Measurements from ENCODE around the gene WDR86. TPM values are rescaled to one million over a fixed set of nuclear protein-coding genes. Genes with fewer than 3 reads are reported as not detected.

The WDR86 gene
- total RNA-seq, 2 donors from 2014 or later = 0.33 to 1.6 TPM

- Histone ChIP-seq H3K4me1 (peaks cover 0 to 15% of the 10 kb centered on the region in 2 donors), H3K27ac (no peak overlapping the region), H3K9me3 (no peaks in the 10 kb centered on the region), H3K36me3 (peaks cover 27% of the 10 kb centered on the region), H3K27me3 (peaks cover 2 to 15% of the 10 kb centered on the region in 2 donors), H3K4me3 (peak overlapping the region in 1 of 2 donors; percentile 44)
- DNase-seq (ENCODE audit: low spot score) = no peak
- no peak for TF ChIP-seq CTCF (IDR thresholded peaks at IDR 0.05)
These were observed 28.8 kb downstream of the WDR86 start for GRCh38 chr7:151381098-151381347.

- H3K9me3 ChIP-seq = no peaks in the 10 kb centered on the region
- no peak for DNase-seq (ENCODE audit: low spot score)
- peaks cover 2 to 15% of the 10 kb centered on the region in 2 donors for H3K27me3 ChIP-seq
- H3K36me3 ChIP-seq = peaks cover 31% of the 10 kb centered on the region
- peaks cover 0 to 15% of the 10 kb centered on the region in 2 donors for H3K4me1 ChIP-seq
- no peak overlapping the region for H3K27ac ChIP-seq
- no peak for TF ChIP-seq CTCF (IDR thresholded peaks at IDR 0.05)
- no peak overlapping the region for H3K4me3 ChIP-seq
These were observed 29.4 kb downstream of the WDR86 start for GRCh38 chr7:151380199-151381097.

GRCh38 chr7:151379534-151380198 is 30.2 kb downstream of the WDR86 start:
- H3K9me3 ChIP-seq = no peaks in the 10 kb centered on the region
- H3K36me3 ChIP-seq = peaks cover 31% of the 10 kb centered on the region
- H3K4me1 ChIP-seq = peaks cover 0 to 15% of the 10 kb centered on the region in 2 donors
- no peak overlapping the region for H3K27ac ChIP-seq
- no peak overlapping the region for H3K4me3 ChIP-seq
- no peak for DNase-seq (ENCODE audit: low spot score)
- peaks cover 2 to 15% of the 10 kb centered on the region in 2 donors for H3K27me3 ChIP-seq
- no peak for TF ChIP-seq CTCF (IDR thresholded peaks at IDR 0.05)

- no peak for TF ChIP-seq CTCF (IDR thresholded peaks at IDR 0.05)
- Histone ChIP-seq H3K4me1 (peaks cover 0 to 15% of the 10 kb centered on the region in 2 donors), H3K4me3 (no peak overlapping the region), H3K9me3 (no peaks in the 10 kb centered on the region), H3K36me3 (peaks cover 34% of the 10 kb centered on the region), H3K27me3 (peaks cover 2 to 15% of the 10 kb centered on the region in 2 donors), H3K27ac (no peak overlapping the region)
- DNase-seq (ENCODE audit: low spot score) = no peak
These were observed 30.7 kb downstream of the WDR86 start for GRCh38 chr7:151379193-151379520.

- no peak for DNase-seq (ENCODE audit: low spot score)
- Histone ChIP-seq H3K4me3 (no peak overlapping the region), H3K4me1 (peaks cover 0 to 15% of the 10 kb centered on the region in 2 donors), H3K36me3 (peaks cover 39% of the 10 kb centered on the region), H3K9me3 (no peaks in the 10 kb centered on the region), H3K27ac (no peak overlapping the region), H3K27me3 (peaks cover 2 to 15% of the 10 kb centered on the region in 2 donors)
- no peak for TF ChIP-seq CTCF (IDR thresholded peaks at IDR 0.05)
These were observed 31.2 kb downstream of the WDR86 start for GRCh38 chr7:151378496-151379192.
